T-helper 22 cell (primary cell): ENCODE data around the gene DIP2B.
"Not testable (repeated sequence)": the region's sequence is repeated elsewhere in the genome, so short reads cannot be mapped to it uniquely, and the experiment has no call there.

Experiments used
- DNase-seq: peaks from one replicate; pipeline ENCODE4 v3.0.0-alpha.2; 2020; ENCODE audit warnings: low read depth

DIP2B gene

GRCh38 chr12:50679612-50680011, 174.8 kb downstream of the DIP2B start:
- DNase-seq: no peak

- not testable (repeated sequence) for DNase-seq
Measured at GRCh38 chr12:50681064-50681463, 176.3 kb downstream of the DIP2B start.

GRCh38 chr12:50685641-50686040, 180.9 kb downstream of the DIP2B start:
- no peak for DNase-seq

GRCh38 chr12:50686406-50686805, 181.6 kb downstream of the DIP2B start:
- DNase-seq: no peak

GRCh38 chr12:50686976-50687375, 182.2 kb downstream of the DIP2B start:
- DNase-seq: no peak

GRCh38 chr12:50689437-50689836, 184.7 kb downstream of the DIP2B start:
- no peak for DNase-seq

- no peak for DNase-seq
Measured at GRCh38 chr12:50690925-50691324, 186.1 kb downstream of the DIP2B start.

- no peak for DNase-seq
Measured at GRCh38 chr12:50695961-50696360, 191.2 kb downstream of the DIP2B start.

- no peak for DNase-seq
Measured at GRCh38 chr12:50696931-50697330, 192.1 kb downstream of the DIP2B start.

GRCh38 chr12:50699154-50699553, 194.4 kb downstream of the DIP2B start:
- DNase-seq: no peak

GRCh38 chr12:50699940-50700339, 195.2 kb downstream of the DIP2B start:
- DNase-seq: no peak

- no peak for DNase-seq
Measured at GRCh38 chr12:50706606-50707005, 201.8 kb downstream of the DIP2B start.

- DNase-seq: no peak
Measured at GRCh38 chr12:50707396-50707795, 202.6 kb downstream of the DIP2B start.

- DNase-seq: no peak
Measured at GRCh38 chr12:50708631-50709030, 203.8 kb downstream of the DIP2B start.

GRCh38 chr12:50711121-50711520, 206.3 kb downstream of the DIP2B start:
- DNase-seq: no peak

GRCh38 chr12:50715174-50715573, 210.4 kb downstream of the DIP2B start:
- DNase-seq: no peak

GRCh38 chr12:50718760-50719159, 214.0 kb downstream of the DIP2B start:
- no peak for DNase-seq

GRCh38 chr12:50720085-50720484, 215.3 kb downstream of the DIP2B start:
- DNase-seq: no peak

- DNase-seq: no peak
Measured at GRCh38 chr12:50720501-50720900, 215.7 kb downstream of the DIP2B start.

GRCh38 chr12:50723865-50724264, 219.1 kb downstream of the DIP2B start:
- DNase-seq: no peak

- DNase-seq: no peak
Measured at GRCh38 chr12:50725011-50725942, 220.5 kb downstream of the DIP2B start.

- DNase-seq: no peak
Measured at GRCh38 chr12:50727466-50727865, 222.7 kb downstream of the DIP2B start.

- no peak for DNase-seq
Measured at GRCh38 chr12:50728417-50728816, 223.6 kb downstream of the DIP2B start.

- no peak for DNase-seq
Measured at GRCh38 chr12:50728841-50729240, 224.1 kb downstream of the DIP2B start.
